Epithelial cell of proximal tubule (primary cell): ENCODE data around the gene PDZD2. TPM values are rescaled to one million over a fixed set of nuclear protein-coding genes. Genes with fewer than 3 reads are reported as not detected.
"Not testable (repeated sequence)": the region's sequence is repeated elsewhere in the genome, so short reads cannot be mapped to it uniquely, and the experiment has no call there.

Experiments used
- DNase-seq: peaks from one replicate; pipeline ENCODE4 v3.0.0-alpha.2; 2011; ENCODE audit warnings: low read depth
- H3K4me3 ChIP-seq: 2 replicates; pipeline ENCODE4 v1.5.1; 2011; ENCODE audit warnings: low read depth, mild to moderate bottlenecking, low read length
- CTCF ChIP-seq: conservative IDR thresholded peaks from 2 replicates; pipeline ENCODE4 v1.5.1; 2012; ENCODE audit warnings: low read depth, mild to moderate bottlenecking, low read length
- total RNA-seq: library from RNA; depleted of rRNA; stranded (reverse); fragments of >200 nt; gene quantifications from 2 replicates; pipeline ENCODE4 v1.2.3, GENCODE V29; 2015

Gene PDZD2
- total RNA-seq, 1 donor from 2014 or later, result 8.4 TPM

- H3K4me3 ChIP-seq, result no peak overlapping the region
- TF ChIP-seq CTCF, result no peak
Observed at GRCh38 chr5:32001707-32002106, 362.8 kb downstream of the PDZD2 start.

DNA sequence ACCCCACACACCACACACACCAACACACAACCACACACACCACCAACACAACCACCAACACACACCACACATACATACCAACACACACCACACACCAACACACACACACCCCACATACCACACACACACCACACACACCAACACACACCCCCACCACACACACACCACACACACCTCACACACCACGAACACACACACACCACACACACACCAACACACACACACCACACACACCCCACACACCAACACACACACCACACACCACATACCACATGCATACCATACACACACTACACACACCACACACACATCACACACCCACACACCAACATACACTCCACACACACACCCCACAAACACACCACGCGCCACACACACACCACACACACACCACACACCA lies 363.8 kb downstream of the PDZD2 start:
- no peak overlapping the region for H3K4me3 ChIP-seq
- no peak for TF ChIP-seq CTCF
- DNase-seq, result no peak

More at GRCh38 chr5:32001707-32002106, 362.8 kb downstream of the PDZD2 start:
- DNase-seq, result no peak

DNA sequence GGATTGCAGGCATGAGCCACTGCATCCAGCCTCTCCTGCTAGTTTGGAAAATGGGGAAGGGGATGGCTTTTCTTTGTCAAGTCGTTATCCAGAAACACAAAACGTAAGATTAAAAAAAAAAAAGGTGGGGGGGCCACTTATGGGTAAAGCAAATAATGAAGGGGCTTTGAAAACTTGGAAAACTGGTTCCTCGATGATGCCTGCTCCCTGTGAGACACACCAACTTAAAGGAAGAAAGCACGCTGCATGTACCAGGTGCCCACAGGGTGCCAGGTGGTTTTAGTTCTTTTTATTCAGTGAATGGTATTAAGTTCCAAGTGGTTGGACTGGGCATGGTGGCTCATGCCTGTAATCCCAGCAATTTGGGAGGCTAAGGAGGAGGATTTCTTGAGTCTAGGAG lies 365.1 kb downstream of the PDZD2 start:
- H3K4me3 ChIP-seq, result no peak overlapping the region
- no peak for TF ChIP-seq CTCF
- no peak for DNase-seq

DNA sequence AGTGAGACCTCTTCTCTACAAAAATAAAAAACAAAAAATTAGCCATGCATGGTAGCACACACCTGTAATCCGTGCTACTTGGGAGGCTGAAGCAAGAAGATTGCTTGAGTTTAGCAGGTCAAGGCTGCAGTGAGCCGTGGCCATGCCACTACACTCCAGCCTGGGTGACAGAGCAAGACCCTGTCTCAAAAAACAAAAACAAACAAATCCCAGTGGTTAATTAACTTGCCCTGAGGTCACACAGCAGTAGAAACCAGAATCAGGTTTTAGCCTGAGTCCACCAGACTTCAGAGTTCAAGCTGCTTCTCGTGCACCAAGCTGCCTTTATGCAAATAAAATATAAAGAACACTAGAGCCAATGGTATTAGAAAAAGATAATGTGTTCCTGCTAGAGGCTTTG lies 365.5 kb downstream of the PDZD2 start:
- H3K4me3 ChIP-seq, result no peak overlapping the region
- no peak for DNase-seq
- no peak for TF ChIP-seq CTCF

DNA sequence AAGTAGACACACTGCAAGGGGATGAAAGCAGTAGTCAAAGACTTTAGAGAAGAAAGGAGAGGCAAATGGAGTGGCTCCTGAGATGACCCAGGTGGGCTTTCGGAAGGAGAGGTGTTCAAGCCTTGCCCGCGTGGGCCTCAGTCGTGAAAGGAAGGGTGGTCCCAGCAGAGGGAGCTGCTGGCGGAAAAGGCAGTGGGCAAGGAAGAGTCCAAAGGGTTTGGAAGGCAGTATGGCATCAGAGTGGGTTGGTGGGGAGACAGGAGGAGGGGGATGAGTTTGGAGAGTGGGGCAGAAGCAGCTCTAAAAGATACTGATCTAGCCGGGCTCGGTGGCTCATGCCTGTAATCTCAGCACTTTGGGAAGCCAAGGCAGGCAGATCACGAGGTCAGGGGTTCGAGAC lies 369.8 kb downstream of the PDZD2 start:
- no peak for TF ChIP-seq CTCF
- no peak for DNase-seq
- no peak overlapping the region for H3K4me3 ChIP-seq

DNA sequence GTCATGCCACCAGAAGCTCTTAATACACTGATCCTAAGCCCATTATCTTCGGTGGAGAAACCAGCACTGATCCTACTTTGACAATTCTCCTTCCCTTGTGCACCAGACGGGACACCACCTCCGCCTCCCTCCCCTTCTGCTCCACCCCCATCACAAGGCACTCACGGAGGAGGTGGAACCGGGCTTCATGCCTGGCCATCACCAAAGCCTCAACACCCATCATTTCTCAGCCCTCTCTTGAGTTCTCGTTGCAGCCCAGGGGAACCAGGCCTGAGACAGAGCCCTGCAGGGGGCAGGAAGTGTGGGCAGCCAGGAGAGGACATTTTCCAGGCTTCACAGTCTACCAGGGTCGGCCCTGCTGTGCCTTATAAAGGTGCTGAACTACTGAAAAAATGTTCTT lies 374.7 kb downstream of the PDZD2 start:
- no peak overlapping the region for H3K4me3 ChIP-seq
- no peak for DNase-seq
- TF ChIP-seq CTCF, result no peak

GRCh38 chr5:32014096-32014745 lies 375.3 kb downstream of the PDZD2 start:
- no peak for TF ChIP-seq CTCF
- DNase-seq, result no peak
- no peak overlapping the region for H3K4me3 ChIP-seq

DNA sequence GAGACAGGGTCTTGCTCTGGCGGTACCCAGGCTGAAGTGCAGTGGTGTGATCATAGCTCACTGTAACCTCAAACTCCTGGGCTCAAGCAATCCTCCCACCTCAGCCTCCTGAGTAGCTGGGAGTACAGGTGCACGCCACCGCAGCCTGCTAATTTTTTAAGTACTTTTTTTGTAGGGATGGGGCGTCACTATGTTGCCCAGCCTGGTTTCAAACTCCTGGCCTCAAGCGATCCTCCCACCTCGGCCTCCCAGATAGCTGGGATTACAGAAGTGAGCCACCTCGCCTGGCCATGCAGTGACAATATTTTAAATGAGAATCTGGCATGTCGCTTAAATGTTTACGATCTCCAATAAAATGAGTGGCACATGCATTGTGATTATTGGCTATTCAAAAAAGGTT lies 376.3 kb downstream of the PDZD2 start:
- not testable (repeated sequence) for DNase-seq, H3K4me3 ChIP-seq
